ENCODE data around the gene CRAMP1.

DNA sequence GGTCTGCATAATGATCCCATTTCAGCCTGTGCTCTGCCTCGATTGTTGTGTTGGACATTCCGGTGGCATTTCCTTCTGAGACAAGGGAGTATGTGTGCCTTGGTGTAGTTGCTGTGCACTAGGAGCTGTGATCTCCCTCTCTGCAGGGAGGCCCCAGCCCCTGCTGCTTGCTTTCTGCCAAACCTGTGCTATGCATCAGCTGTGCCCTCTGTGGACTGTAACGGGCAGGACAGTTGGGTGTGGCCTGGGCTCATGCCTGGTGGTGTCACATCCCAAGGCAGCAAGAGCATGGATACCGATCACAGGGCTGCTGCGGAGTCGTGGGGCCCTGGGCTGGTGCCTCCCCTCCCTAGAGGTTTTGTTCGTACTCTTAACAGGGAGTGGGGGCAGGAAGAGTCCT is 62.1 kb downstream of the CRAMP1 start:
- no peak for TF ChIP-seq CTCF (IDR thresholded peaks at IDR 0.05)
- TF ChIP-seq POLR2A (IDR thresholded peaks at IDR 0.05) = no peak
